WTC11 (cell line): ENCODE results near the gene NAALADL2.

ENCODE experiments used
- CTCF ChIP-seq: fragments of 200-600 bp; IDR thresholded peaks from 2 replicates; pipeline ENCODE4 v1.8.0; 2022; ENCODE audit warnings: antibody characterized with exemption
- ESRRA ChIP-seq: sonication (generic); formaldehyde crosslinking; IDR thresholded peaks from 2 replicates; pipeline ENCODE4 v1.8.1; 2022; ENCODE audit warnings: mild to moderate bottlenecking, missing genetic modification reagents, borderline replicate concordance
- FOXK1 ChIP-seq: sonication (generic); formaldehyde crosslinking; IDR thresholded peaks from 2 replicates; pipeline ENCODE4 v1.8.0; 2022; ENCODE audit warnings: mild to moderate bottlenecking, moderate library complexity, missing genetic modification reagents
- NFYB ChIP-seq: sonication (generic); formaldehyde crosslinking; conservative IDR thresholded peaks from 2 replicates; pipeline ENCODE4 v1.8.0; 2022; ENCODE audit warnings: low read depth, missing genetic modification reagents
- NR3C1 ChIP-seq: sonication (generic); formaldehyde crosslinking; conservative IDR thresholded peaks from 2 replicates; pipeline ENCODE4 v1.8.1; 2023; ENCODE audit warnings: low read depth, mild to moderate bottlenecking, missing genetic modification reagents
- ZNF138 ChIP-seq: sonication (generic); formaldehyde crosslinking; conservative IDR thresholded peaks from 2 replicates; pipeline ENCODE4 v1.8.1; 2022; ENCODE audit warnings: mild to moderate bottlenecking, moderate library complexity, missing genetic modification reagents
- ZNF219 ChIP-seq: sonication (generic); formaldehyde crosslinking; IDR thresholded peaks from 2 replicates; pipeline ENCODE4 v1.8.0; 2023; ENCODE audit warnings: missing genetic modification reagents, mild to moderate bottlenecking, borderline replicate concordance

DNA sequence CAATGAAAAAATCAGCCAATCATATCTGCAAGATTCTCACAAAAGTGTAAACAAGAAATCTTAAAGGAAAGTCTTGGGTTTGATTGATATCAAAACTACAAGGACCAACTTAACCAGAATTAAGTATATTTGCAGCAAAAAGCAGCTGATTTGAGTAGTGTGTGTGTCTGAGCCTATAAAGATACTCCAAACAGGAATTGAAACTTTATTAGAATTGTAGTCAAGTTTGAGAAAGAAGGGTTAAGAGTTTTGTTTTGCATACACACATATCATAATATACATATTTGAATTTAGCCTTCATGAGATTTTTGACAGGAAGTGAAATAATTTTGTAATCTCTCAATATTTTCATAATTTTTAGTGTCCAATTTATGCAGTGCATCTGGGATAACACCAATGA lies 300.1 kb downstream of the NAALADL2 start:
- TF ChIP-seq FOXK1: no peak
- no peak for TF ChIP-seq ZNF138
- TF ChIP-seq CTCF: no peak
- no peak for TF ChIP-seq NR3C1
- no peak for TF ChIP-seq NFYB (CRISPR knock-in tag)
- no peak for TF ChIP-seq ZNF219
- no peak for TF ChIP-seq ESRRA (CRISPR knock-in tag)
